ENCODE measurements around the gene GFOD2.
A peak's percentile ranks its signal among the peaks of the same experiment; 100 is the strongest.
"Not testable (repeated sequence)": the region's sequence is repeated elsewhere in the genome, so short reads cannot be mapped to it uniquely, and the experiment has no call there.

Gene GFOD2, protein sequence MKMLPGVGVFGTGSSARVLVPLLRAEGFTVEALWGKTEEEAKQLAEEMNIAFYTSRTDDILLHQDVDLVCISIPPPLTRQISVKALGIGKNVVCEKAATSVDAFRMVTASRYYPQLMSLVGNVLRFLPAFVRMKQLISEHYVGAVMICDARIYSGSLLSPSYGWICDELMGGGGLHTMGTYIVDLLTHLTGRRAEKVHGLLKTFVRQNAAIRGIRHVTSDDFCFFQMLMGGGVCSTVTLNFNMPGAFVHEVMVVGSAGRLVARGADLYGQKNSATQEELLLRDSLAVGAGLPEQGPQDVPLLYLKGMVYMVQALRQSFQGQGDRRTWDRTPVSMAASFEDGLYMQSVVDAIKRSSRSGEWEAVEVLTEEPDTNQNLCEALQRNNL

DNA sequence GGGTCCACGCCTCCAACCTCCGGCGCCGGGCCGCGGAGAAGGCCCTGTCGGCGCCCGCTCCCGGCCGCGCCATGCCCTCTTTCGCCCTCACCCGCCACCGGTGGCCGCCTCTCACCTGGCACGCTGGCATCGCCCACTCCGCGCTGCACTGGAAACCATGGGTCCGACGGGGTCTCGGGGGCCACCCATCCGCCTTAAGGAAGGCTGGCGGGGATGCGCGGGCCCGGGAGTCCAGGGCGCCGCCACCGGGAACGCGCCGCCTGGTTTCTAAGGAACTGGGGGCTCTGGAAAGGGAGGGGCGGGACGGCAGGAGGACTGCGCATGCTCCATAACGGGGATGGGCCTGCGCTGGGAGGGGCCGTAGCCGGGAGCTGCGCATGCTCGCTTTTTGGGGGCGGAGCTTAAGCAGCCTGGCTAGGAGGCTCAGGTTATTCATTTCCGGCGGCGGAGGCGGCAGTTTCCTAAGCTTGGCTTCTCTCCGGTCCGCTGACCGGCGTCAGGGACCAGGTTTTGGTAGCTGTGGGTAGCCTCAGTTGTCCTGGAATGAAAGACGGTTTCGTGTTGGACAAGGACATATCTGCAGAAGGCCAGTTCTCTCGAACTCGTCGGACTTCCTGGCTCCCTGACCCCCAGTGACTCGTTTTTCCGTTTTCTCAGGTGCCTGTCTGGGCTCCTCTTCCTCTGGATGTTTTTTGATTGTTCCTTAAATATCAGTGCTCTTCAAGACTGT is at the start of gene GFOD2:
TSS of gene GFOD2 (minus strand) at position 269 of the 730 bp plus-strand sequence. CDS start 33,601 bp downstream, outside the sequence.
- peak; percentile 96 for DNase-seq

DNA sequence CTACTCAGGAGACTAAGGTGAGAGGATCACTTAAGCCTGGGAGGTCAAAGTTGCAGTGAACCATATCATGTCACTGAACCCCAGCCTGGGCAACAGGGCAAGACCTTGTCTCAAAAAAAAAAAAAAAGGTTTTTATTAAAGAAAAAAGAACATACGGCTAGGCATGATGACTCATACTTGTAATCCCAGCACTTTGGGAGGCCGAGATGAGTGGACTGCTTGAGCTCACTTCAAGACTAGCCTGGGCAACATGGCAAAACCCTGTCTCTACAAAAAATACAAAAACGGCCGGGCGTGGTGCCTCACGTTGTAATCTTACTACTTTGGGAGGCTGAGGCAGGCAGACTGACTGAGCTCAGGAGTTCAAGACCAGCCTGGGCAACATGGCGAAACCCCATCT is 48.8 kb upstream of the GFOD2 start:
- DNase-seq = peak; percentile 38

DNA sequence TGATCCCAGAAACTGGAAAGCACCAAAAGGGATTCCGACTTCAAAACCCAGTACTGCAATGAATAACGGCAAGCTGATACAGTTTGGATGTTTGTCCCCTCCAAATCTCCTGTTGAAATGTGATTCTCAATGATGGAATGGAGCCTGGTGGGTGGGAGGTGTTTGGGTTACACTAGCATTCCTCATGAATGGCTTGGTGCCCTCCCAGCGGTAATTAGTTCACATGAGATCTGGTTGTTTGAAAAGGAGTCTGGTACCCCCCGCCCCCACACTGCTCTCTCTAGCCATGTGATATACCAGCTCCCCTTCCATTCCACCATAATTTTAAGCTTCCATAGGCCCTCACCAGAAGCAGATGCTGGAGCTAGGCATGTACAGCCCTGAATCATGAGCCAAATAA is 47.2 kb upstream of the GFOD2 start:
- peak; percentile 36 for DNase-seq

DNA sequence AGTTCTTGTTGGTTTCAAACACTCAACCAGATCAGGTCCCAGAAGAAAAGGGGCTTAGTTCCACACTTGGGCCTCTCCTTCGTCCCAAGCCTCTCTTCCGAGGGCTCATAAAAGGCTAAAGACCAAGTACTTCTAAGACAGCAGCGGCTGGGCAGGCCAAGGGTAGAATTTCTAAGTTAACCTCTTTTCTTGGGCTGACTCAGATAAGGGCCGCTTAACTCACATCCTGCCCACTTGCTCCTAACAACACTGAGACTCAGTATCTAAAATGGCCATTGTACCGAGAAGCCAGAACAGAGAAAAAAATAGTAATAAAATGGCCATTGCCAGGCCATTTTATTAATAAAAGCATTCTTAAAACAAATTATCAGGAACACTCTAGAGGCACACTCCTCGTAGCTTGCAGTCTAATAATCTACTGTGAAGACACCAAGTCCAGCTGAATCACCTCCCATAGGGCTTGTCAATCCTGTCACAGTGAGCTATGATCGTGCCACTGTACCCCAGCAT is 45.1 kb upstream of the GFOD2 start:
- DNase-seq = no peak

DNA sequence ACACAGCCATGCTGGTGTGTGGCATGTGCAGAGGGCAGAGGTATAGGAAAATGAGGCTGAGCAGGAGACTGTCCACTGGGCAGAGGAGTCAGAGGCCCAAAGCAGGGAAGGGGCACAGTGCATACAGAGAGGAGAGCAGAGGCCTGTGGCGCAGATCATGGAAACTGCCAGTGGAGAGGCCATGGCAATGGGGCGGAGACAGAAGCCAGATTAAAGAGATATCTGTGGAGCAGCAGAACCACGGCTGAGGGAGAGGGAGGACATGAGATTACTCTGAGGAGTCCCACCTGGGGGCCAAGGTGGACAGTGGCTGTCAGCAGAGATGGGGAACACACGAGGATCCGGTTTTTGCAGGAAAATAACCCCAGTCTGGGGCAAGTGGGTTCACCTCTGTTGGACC is 44.0 kb upstream of the GFOD2 start:
- no peak for DNase-seq

DNA sequence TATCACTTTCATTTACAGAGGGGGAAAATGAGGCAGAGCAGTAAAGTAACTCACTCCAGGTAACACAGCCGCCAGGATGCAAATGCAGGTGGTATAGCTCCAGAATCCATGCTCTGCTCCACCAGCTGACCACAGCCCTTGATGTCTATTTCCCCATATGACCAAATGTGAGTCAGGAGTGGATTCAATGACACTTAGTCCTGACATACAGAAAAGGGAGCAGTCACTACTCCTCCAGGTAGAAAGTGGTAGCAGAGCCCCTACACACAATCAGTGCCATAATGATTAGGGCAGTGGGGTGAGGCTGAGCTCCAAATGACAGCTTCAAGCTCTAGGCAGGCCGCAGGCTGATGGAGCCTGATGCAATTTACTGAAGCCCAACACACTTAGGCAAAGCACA is 43.3 kb upstream of the GFOD2 start:
- DNase-seq = no peak

DNA sequence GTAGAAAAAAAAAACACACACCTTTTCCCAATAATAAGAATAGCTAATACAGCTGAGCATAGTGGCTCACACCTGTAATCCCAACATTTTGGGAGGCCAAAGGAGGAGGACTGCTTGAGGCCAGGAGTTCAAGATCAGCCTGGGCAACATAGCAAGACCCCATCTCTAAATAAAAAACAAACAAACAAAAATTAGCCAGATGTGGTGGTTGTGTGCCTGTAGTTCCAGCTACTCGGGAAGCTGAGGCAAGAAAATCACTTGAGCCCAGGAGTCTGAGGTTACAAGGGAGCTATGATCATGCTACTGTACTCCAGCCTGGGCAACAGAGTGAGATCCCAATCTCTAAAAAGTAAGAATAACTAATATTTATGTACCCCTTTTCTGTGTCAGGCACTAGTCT is 42.8 kb upstream of the GFOD2 start:
- no peak for DNase-seq

DNA sequence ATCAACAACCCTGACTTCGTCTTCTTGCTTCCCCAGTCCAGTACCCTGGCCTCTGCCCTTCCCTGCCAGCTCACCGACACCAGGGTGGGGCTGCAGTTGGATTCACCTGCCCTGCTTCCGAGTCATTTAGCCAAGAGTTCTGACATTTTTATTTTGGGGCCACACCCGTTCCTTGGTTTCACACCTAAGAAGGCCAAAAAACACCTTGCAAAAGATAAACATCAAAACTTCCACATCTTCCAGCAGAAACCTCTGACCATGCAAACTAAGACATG is 41.8 kb upstream of the GFOD2 start:
- no peak for DNase-seq

DNA sequence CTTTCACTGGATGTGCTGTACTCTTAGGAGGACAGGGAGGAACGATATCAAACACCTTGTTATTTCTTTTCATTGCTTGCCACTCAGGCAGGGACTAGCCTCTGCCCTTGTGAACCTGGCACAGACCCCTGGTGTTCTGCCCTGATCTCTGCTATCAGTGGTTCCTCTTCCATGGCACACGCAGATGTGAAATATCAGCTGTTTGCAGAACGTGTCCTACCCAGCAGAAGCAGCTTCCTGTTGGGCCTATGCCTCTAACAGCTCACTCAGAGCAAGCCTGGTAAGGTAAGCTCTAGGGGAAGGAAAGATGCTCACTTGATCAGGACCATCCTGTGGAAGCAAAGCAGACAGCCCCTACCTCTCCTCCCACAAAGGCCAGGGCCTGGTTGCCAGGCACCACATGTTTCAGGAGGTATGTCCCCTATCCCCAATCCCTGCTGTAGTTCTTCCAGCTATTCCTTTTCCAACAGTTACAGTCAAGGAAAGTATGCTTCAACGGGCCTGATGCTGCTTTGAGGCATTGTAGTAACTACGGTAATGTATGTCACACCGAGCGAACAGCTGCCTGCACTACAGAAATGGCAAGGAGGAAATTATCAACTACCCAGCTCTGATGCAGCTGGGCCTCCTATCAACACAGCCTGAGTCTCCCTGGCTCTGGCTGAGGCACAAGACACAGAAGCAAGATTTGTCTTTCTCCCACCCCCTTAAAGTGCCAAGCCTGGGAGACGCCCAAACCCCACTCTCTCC is 41.3 kb upstream of the GFOD2 start:
- no peak for DNase-seq

DNA sequence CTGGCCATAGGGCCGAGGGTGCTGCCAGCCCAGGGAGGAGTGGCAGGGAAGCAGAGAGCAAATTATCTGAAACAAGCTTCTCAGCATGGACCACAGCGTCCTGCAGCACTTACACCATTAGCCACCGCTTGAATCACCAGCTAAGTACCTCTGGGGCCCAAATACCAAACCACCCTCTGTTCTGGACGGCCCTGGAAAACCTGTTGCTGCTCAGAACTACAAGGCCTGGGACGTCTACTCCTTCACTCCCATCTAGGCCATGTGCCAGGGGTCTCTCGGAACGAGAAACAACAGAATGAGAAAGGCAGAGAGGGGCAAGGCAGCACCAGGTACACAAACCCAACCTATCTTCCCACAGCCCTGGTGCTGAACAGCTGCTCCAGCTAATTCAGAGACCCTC is 39.9 kb upstream of the GFOD2 start:
- DNase-seq = no peak

DNA sequence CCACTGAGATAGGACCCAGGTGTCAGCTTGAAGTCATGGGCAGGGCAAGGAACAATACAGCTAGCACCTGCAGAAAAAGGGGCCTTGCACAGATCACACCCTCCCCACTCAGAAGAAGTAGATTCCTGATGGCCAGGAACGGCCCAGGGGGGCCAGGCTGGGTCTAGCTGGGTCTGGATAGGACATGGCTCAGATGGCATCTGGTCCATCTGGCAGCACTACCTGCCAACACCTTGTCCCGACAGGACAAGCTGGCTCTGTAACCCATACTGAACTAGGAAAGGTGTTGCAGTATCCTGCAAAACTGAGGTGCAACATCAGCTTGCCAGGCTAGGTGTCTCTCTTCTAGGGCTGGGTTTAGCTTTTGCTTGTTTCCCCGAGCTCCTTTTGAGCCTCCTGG is 38.9 kb upstream of the GFOD2 start:
- DNase-seq = no peak

DNA sequence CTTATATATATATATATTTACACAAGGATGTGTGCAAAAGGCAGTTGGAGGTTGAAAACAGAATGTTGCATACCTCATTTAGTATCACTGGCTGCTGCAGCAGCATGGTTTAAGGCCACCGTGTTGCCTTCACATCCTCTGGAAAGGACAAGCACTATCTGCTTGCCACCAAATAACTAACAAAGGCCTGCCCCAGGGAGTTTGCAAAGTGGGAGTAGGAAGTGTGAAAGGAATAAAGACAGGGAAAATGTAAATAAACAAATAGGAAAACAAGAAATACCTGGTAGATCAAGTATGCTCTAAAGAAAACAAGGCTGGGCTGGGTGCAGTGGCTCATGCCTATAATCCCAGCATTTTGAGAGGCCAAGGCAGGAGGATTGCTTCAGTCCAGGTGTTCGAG is 33.5 kb upstream of the GFOD2 start:
- DNase-seq = no peak

DNA sequence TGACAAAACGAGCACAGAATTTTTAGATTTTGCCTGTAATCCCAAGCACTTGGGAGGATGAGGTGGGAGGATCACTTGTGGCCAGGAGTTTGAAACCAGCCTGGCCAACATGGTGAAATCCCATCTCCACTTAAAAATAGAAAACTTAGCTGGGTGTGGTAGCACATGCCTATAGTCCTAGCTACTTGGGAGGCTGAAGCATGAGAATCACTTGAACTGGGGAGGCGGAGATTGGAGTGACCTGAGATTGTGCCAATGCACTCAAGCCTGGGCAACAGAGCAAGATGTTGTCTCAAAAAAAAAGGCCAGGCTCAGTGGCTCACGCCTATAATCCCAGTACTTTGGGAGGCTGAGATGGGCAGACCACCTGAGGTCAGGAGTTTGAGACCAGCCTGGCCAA is 32.2 kb upstream of the GFOD2 start:
- not testable (repeated sequence) for DNase-seq

DNA sequence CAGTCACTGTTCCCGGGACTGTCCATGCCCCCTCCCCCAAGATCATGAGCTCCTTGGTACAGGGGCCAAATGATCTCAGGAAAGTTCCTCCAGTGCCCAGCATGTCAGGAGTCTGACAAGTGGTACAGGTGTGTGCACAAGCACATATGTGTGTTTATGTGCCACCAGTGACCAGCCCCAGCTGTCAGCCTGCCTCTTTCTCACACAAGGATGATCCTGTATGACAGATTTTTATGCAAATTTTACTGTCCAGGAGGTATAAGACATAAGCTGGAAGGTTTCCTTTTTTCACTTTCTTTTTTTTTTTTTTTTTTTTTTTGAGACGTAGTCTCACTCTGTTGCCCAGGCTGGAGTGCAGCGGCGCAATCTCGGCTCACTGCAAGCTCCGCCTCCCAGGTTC is 31.4 kb upstream of the GFOD2 start:
- no peak for DNase-seq

DNA sequence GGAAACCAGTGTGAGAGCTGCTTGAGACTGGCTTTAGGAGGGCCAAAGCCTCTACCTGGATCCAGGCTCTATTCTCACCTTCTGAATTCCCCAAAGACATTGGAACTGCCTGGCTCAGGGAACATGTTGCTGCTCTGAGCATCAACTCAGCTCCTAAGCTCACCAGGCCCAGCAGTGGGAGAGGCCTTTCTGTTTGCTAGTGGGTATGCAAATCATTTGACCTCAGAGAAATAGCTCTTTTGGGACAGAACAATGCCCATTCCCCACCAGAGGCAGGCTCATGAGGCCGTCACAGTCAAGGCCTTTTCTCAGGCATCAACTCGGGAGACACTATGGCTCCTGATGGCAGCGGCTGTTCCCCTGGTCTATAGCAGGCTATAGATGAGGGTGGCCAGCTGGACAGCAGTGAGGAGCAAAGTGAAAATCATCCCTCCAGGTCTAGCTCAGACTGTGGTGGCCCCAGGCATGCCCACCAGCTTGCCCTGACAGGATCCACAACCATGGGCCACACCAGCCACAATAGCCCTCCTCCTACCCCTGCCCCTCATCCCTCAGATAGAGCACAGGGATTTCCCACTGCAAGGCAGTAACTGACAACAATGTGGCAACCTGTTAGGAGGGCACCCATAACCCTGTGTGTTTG is 30.4 kb upstream of the GFOD2 start:
- no peak for DNase-seq

DNA sequence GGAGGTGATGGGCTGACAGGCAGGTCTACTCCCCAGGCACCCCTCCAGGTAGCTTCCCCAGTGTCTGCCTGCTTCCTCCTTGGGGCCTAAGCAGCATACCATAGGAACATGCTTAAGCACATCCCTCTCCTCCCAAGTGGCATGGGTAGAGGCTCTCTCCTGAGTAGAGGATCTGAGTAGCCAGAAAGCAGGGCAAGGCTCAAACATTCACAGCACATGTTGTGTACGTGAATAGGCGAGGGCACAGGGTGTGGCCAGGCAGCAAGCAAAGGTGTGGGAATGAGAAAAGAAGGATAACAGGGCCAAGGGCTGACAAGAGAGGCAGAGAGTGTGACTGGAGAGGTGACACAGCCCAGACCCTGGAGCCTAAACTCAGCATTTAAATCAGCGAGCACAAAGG is 29.7 kb upstream of the GFOD2 start:
- DNase-seq = no peak

DNA sequence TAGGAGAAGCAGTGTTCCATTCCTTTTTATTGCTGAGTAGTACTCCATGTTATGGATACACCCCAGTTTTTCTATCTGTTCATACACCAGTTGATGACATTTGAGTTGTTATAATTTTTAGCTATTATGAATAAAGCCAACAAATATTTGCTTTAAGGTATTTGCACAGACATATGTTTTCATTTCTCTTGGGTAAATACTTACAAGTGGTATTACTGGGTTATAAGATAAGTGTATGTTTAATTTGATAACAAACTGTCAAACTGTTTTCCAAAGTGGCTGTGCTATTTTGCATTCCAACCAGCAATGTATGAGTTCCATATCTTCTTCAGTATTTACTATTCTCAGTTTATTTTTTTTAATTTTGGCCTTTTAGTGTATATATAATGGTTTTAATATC is 27.7 kb upstream of the GFOD2 start:
- no peak for DNase-seq

DNA sequence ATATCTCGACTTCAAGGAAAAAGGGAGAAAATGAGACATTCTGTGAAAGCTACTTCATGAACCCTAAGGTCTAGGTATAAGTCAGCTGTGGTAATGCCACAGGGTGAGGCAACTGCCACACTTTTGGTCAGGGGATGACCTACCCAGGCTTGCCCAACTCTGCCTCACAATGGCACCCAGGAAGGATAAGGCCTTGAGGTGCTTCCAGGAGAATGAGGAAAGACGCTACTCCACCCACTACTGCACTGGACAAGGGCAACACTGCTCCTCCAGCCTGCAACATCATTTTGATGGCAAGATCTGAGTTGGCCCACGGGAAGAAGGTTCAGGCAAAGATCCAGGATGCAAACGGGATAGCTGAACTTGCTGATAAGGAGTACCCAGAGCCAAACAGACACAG is 22.0 kb upstream of the GFOD2 start:
- no peak for DNase-seq

DNA sequence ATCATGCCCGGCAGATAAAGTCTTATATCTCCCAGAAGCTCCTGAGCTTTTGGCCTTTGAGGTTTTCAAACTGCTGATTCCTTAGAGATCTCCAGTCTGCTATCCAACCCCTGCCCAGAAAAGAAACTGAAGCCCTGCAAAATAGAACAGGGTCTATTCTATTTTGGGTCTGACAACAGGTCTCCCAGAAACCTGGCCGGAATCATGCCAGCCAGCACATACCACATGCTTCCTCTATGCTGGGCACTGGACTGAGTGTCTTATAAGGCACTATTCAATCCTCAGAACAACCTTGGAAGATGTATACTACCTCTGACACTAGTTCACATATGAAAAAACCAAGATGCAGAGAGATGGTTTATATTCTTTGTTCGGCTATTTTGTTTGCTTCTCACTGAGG is 21.3 kb upstream of the GFOD2 start:
- DNase-seq = no peak

DNA sequence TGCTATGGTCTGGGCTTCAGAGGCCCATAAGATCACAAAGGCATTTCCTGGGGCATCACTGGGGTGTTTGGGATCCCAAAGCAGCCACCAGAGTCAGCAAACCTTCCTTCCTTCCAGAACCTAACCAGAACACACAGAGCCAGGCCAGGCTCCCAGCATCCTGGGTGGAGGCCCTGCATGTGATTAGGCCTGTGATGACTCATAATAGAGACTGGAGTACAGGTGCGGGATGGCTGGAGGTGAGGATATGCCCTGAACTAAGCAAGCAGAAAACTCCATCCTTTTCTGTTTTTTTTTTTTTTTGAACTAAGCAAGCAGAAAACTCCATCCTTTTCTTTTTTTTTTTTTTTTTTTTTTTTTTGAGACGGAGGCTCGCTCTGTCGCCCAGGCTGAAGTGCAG is 17.7 kb upstream of the GFOD2 start:
- peak; percentile 69 for DNase-seq

DNA sequence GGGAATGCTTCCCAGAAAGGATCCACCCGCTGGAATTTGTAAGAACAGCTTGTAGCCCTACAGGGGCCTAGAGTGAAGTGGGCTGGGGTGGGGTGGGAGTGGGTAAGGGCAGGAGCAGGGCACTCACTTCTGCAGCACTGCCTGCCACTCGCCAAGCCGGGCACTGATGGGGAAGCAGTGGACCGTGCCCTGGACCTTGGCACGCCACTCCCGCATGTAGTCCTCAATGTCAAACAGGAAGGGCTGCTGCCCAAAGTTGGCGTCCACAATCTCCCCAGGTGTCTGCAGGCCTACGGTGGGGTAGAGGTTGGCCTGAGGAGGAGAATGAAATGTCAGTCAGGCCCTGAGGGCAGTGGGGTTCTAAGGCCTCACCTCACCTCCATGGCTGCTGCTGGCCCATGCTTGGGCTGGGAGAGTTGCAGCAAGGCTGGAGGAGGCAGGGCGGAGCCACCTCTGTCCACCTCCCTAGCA is 15.7 kb upstream of the GFOD2 start:
- no peak for DNase-seq

DNA sequence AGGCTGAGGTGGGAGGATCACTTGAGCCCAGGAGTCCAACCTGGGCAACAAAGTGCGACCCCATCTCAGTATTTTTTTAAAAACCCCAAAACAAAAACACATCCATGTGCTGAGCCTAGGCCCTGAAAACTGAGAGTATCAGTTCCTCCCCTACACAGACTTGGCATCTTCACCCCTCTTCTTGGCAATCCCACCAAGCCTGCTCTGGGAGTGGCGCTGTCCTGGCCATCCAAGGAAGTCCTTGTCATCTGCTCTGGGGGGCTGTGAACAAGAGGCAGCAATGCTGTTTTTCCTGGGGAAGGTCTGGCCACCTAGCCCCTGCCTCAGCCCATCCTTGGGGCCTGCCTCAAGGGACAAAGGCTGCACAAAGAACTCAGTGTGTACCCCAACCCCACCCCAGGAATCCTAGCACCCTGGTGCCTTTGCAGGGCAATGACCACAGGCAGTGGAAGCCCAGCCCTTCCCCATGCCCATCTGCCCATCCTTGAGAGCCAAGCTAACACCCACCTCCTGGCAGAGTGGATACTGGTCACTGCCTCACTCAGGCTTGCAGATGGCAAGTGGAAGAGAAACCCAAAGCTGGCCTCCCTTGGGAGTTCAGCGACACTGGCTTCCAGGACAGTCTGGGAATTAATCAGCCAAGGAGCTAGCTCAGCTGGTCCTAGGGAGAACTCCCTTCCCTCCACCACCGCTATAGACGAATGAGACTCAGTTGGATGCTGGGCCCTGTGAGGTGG is 14.8 kb upstream of the GFOD2 start:
- DNase-seq = no peak

DNA sequence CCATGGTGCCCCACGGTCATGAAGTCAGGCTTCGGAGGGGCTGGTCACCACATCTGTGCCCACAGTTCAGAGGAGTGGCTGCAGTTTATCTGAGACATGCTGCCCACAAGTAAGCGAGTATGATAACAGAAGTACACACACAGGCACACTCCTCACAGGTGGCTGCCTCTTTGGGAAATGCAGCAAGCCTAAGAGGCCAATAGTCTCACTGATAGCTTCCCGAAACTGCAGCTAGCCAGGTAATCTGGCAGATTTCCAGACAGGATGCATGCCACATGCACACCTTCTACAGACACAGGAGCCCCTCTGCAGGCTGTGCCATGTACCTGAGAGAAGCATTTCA is 12.6 kb upstream of the GFOD2 start:
- DNase-seq = no peak
